Testis (tissue), 2 donors: ENCODE results near the gene KCNK7.
"Not testable (repeated sequence)": the region's sequence is repeated elsewhere in the genome, so short reads cannot be mapped to it uniquely, and the experiment has no call there.

Source experiments
- POLR2A ChIP-seq: fragments of 450-650 bp; IDR thresholded peaks from one replicate; pipeline ENCODE4 v1.6.1; 2017; ENCODE audit warnings: antibody characterized with exemption, mild to moderate bottlenecking, moderate library complexity
- TF ChIP-seq, protein P1 (sequence below), 3 experiments: fragments of 450-650 bp in 2 of 3; fragments of 200-600 bp in 1 of 3; sonication (generic) in 1 of 3; IDR thresholded peaks; one replicate each; pipeline ENCODE4 v1.5.1; 2016 to 2019; ENCODE audit warnings: antibody characterized with exemption in 3 of 3, mild to moderate bottlenecking in 2 of 3, moderate library complexity in 1 of 3

- TF ChIP-seq, protein P1, sequence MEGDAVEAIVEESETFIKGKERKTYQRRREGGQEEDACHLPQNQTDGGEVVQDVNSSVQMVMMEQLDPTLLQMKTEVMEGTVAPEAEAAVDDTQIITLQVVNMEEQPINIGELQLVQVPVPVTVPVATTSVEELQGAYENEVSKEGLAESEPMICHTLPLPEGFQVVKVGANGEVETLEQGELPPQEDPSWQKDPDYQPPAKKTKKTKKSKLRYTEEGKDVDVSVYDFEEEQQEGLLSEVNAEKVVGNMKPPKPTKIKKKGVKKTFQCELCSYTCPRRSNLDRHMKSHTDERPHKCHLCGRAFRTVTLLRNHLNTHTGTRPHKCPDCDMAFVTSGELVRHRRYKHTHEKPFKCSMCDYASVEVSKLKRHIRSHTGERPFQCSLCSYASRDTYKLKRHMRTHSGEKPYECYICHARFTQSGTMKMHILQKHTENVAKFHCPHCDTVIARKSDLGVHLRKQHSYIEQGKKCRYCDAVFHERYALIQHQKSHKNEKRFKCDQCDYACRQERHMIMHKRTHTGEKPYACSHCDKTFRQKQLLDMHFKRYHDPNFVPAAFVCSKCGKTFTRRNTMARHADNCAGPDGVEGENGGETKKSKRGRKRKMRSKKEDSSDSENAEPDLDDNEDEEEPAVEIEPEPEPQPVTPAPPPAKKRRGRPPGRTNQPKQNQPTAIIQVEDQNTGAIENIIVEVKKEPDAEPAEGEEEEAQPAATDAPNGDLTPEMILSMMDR (IDR thresholded peaks at IDR 0.05), result not testable (repeated sequence)
- not testable (repeated sequence) for TF ChIP-seq POLR2A
Observed at GRCh38 chr11:65564879-65565559, 30.6 kb downstream of the KCNK7 start.
